ENCODE results near the gene SPATA31C1. TPM values are rescaled to one million over a fixed set of nuclear protein-coding genes. Genes with fewer than 3 reads are reported as not detected.

The SPATA31C1 gene
- total RNA-seq, 1 experiment from 2014 or later: not detected

- Histone ChIP-seq H3K27ac (ENCODE audit: low read depth, low read length) (no peak overlapping the region), H3K9me3 (ENCODE audit: control insufficient read depth in 1 of 2, insufficient read depth in 1 of 2, low read depth in 1 of 2, low read length in 2 of 2) (no peaks in the 10 kb centered on the region), H3K36me3 (ENCODE audit: control insufficient read depth in 1 of 2, insufficient read depth in 2 of 2, low read length in 2 of 2) (no peaks in the 10 kb centered on the region; a peak in 1 of 4 replicates), H3K4me2 (ENCODE audit: low read length) (no peak overlapping the region), H3K4me1 (ENCODE audit: control insufficient read depth in 1 of 2, insufficient read depth in 2 of 2, low read length in 2 of 2) (no peaks in the 10 kb centered on the region), H3K79me2 (ENCODE audit: insufficient read depth, low read length) (no peaks in the 10 kb centered on the region), H3K9ac (ENCODE audit: low read length) (no peak overlapping the region), H4K20me1 (ENCODE audit: insufficient read depth) (no peaks in the 10 kb centered on the region), H3K4me3 (replicated peaks in 1 of 2; ENCODE audit: low read depth in 1 of 2, low read length in 2 of 2) (no peak overlapping the region), H3K9me2 (ENCODE audit: insufficient read depth) (no peaks in the 10 kb centered on the region), H2AFZ (ENCODE audit: low read depth, low read length, poor library complexity, severe bottlenecking) (no peak overlapping the region), H3K27me3 (ENCODE audit: insufficient read depth, low read length) (no peaks in the 10 kb centered on the region)
- intact Hi-C loops (cut with micrococcal nuclease): no loop called here
- DNase-seq (ENCODE audit: low read depth, low spot score) (no peak), ATAC-seq (no peak)
- ChIA-PET POLR2A (no interaction called here), CTCF (no interaction called here), RAD21 (ENCODE audit: low non-redundant PET in 1 of 2, low total read pairs in 2 of 2, uncharacterized antibody in 2 of 2, unreplicated experiment in 2 of 2) (no interaction called here)
- no peak for TF ChIP-seq MAX (IDR thresholded peaks at IDR 0.05)
- TF ChIP-seq ZBTB33 (IDR thresholded peaks at IDR 0.05; ENCODE audit: extremely low read depth, insufficient replicate concordance, low read length): no peak
- TF ChIP-seq REST (IDR thresholded peaks at IDR 0.05; ENCODE audit: low read depth): no peak
- TF ChIP-seq JUND (IDR thresholded peaks at IDR 0.05): no peak
- TF ChIP-seq EZH2phosphoT487 (IDR thresholded peaks at IDR 0.05; ENCODE audit: borderline replicate concordance): no peak
- no TSS peak for BruUV-seq (replicated peaks)
Observed at GRCh38 chr9:87963770-87964169, 46.0 kb downstream of the SPATA31C1 start.

Data from HCT116 (cell line).